ENCODE results near the gene ELP2.

- TF ChIP-seq SP2 (IDR thresholded peaks at IDR 0.05; ENCODE audit: extremely low read depth, low read depth, low read length, poor library complexity, severe bottlenecking) (no peak), ZBTB7A (IDR thresholded peaks at IDR 0.05; ENCODE audit: borderline replicate concordance, control insufficient read depth, low read depth, low read length) (no peak; the same call in 1 of the 2 replicates), ZNF175 (CRISPR knock-in tag; IDR thresholded peaks at IDR 0.05; ENCODE audit: low read depth) (no peak), ZNF263 (CRISPR knock-in tag; IDR thresholded peaks at IDR 0.05; ENCODE audit: borderline replicate concordance) (no peak), ATF3 (IDR thresholded peaks at IDR 0.05) (peak; percentile 39; the same call in 1 of the 2 replicates), ATF3 (CRISPR knock-in tag; conservative IDR thresholded peaks at IDR 0.05) (no peak), FOXA1 (IDR thresholded peaks at IDR 0.05; ENCODE audit: borderline replicate concordance) (no peak), HDAC2 (IDR thresholded peaks at IDR 0.05) (peak; percentile 66), ZNF76 (CRISPR knock-in tag; IDR thresholded peaks at IDR 0.05; ENCODE audit: borderline replicate concordance) (no peak)
Measured at GRCh38 chr18:36200354-36200771, 70.7 kb downstream of the ELP2 start.

All from K562 (cell line).